MM.1S (cell line): Measurements from ENCODE around the gene SCAMP1.

ENCODE experiments used
- EZH2 ChIP-seq: fragments of 300-600 bp; sonication (generic); optimal IDR thresholded peaks from 2 replicates; pipeline ENCODE3; 2017; ENCODE audit warnings: low read depth, mild to moderate bottlenecking, antibody characterized with exemption, low read length, mixed read lengths
- TF ChIP-seq, protein P1 (sequence below): fragments of 300-600 bp; sonication (generic); IDR thresholded peaks from 2 replicates; pipeline ENCODE4 v1.5.1; 2016; ENCODE audit warnings: antibody characterized with exemption, low read length, mixed read lengths

DNA sequence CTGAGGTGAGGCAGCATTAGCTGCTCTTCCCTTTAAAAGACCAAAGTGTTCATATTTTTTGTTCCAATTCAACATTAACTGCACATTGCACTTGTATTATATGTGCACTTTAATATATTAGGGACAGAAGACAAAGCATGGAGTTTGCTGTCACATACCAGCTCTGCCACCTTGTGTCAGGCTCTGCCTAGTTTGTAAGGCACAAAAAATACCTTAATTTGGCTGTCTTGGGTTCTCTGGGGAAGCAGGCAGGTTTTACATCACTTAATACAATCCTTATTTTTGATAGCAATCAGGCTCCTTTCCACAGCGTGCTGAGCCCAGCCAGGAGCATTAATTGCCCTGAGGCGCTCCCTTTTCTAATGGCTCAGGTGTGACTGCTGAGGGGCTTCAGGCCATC is 131.8 kb downstream of the SCAMP1 start:
- no peak for TF ChIP-seq EZH2
- TF ChIP-seq, protein P1, sequence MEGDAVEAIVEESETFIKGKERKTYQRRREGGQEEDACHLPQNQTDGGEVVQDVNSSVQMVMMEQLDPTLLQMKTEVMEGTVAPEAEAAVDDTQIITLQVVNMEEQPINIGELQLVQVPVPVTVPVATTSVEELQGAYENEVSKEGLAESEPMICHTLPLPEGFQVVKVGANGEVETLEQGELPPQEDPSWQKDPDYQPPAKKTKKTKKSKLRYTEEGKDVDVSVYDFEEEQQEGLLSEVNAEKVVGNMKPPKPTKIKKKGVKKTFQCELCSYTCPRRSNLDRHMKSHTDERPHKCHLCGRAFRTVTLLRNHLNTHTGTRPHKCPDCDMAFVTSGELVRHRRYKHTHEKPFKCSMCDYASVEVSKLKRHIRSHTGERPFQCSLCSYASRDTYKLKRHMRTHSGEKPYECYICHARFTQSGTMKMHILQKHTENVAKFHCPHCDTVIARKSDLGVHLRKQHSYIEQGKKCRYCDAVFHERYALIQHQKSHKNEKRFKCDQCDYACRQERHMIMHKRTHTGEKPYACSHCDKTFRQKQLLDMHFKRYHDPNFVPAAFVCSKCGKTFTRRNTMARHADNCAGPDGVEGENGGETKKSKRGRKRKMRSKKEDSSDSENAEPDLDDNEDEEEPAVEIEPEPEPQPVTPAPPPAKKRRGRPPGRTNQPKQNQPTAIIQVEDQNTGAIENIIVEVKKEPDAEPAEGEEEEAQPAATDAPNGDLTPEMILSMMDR = no peak
